Activated CD4-positive, alpha-beta memory T cell treated with anti-CD3 and anti-CD28 coated beads for 36 hours (primary cell): ENCODE results near the gene ACTR6. TPM values are rescaled to one million over a fixed set of nuclear protein-coding genes. Genes with fewer than 3 reads are reported as not detected.
"Not testable (repeated sequence)": the region's sequence is repeated elsewhere in the genome, so short reads cannot be mapped to it uniquely, and the experiment has no call there.

Experiments used
- CTCF ChIA-PET: fragments of 350-600 bp; sonication (Branson Sonifier 250); formaldehyde crosslinking; loops from one replicate; lab custom pipeline; 2021; ENCODE audit warnings: antibody characterized with exemption, inconsistent platforms; lab: Charles Lee
- POLR2A ChIA-PET: fragments of 350-600 bp; sonication (Branson Sonifier 250); formaldehyde crosslinking; loops from one replicate; lab custom pipeline; 2021; ENCODE audit warnings: antibody characterized with exemption; lab: Charles Lee
- DNase-seq: peaks from one replicate; pipeline ENCODE4 v3.0.0-alpha.2; 2020
- H3K27ac Mint-ChIP-seq: one replicate; pipeline ENCODE4 v1.8.0; 2021; ENCODE audit warnings: mixed read lengths
- H3K27me3 Mint-ChIP-seq: one replicate; pipeline ENCODE4 v1.8.0; 2021; ENCODE audit warnings: mixed read lengths
- H3K36me3 Mint-ChIP-seq: one replicate; pipeline ENCODE4 v1.8.0; 2021; ENCODE audit warnings: mixed read lengths
- H3K4me1 Mint-ChIP-seq: one replicate; pipeline ENCODE4 v1.8.0; 2021; ENCODE audit warnings: low read depth, mixed read lengths
- H3K4me3 Mint-ChIP-seq: one replicate; pipeline ENCODE4 v1.8.0; 2021; ENCODE audit warnings: mild to moderate bottlenecking, mixed read lengths
- H3K9me3 Mint-ChIP-seq: one replicate; pipeline ENCODE4 v1.8.0; 2021; ENCODE audit warnings: mixed read lengths
- intact Hi-C: fragments of 100-400 bp; cut with micrococcal nuclease; formaldehyde crosslinking; loops from one replicate; pipeline ENCODE4 v1.15.1; 2023
- total RNA-seq, 2 experiments: library from RNA; stranded (reverse); gene quantifications; one replicate each; pipeline ENCODE4 v1.2.3, GENCODE V29; 2021

ACTR6 gene
- total RNA-seq, 2 experiments from 2014 or later, result 58.3 to 60.3 TPM

DNA sequence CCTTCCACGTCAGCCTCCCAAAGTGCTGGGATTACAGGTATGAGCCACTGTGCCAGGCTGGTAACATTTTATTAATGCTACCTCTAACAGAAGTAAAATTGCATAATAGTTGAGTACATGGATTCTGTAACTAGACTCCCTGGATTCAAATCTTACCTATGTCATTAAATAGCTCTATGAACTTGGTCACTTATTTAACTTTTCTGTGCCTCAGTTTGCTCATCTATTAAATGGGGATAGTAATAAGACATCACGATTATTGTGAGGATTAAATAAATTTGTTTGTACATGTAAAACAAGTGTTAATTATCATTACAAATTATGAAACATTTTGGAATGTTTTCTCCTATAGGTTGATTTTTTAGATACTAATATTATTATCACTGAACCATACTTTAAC lies 6.7 kb downstream of the ACTR6 start:
- peaks cover 18% of the 10 kb centered on the region for H3K36me3 Mint-ChIP-seq
- ChIA-PET CTCF (no interaction called here), POLR2A (no interaction called here)
- H3K9me3 Mint-ChIP-seq, result no peaks in the 10 kb centered on the region
- intact Hi-C loops, result no loop called here
- H3K27me3 Mint-ChIP-seq, result no peaks in the 10 kb centered on the region
- H3K27ac Mint-ChIP-seq, result no peak overlapping the region
- no peak for DNase-seq
- no peak overlapping the region for H3K4me3 Mint-ChIP-seq
- peaks cover 14% of the 10 kb centered on the region for H3K4me1 Mint-ChIP-seq

- ChIA-PET CTCF (no interaction called here), POLR2A (no interaction called here)
- Mint-ChIP-seq H3K27me3 (no peaks in the 10 kb centered on the region), H3K4me1 (peaks cover 4% of the 10 kb centered on the region), H3K4me3 (no peak overlapping the region), H3K27ac (no peak overlapping the region), H3K9me3 (no peaks in the 10 kb centered on the region), H3K36me3 (peaks cover 19% of the 10 kb centered on the region)
- DNase-seq, result no peak
- intact Hi-C loops, result no loop called here
Observed at GRCh38 chr12:100208834-100209233, 8.2 kb downstream of the ACTR6 start.

DNA sequence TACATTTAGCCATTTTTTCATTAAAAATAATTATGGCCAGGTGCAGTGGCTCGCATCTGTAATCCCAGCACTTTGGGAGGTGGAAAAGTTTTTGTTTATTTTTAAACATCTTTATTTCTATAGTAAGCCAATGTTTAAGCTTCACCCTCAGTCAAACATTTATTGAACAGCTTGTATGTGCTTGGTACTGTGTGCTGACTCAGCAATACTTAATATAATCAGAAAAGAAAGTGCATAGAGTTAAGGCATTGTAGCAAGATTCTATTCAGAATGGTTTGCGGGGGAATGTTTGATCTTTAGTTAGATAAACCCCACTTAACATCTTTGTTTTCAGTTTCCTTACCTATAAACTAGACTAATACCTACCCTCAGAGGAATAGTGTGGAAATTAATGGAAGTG lies 11.1 kb downstream of the ACTR6 start:
- Mint-ChIP-seq H3K36me3 (peaks cover 23% of the 10 kb centered on the region), H3K9me3 (no peaks in the 10 kb centered on the region), H3K27me3 (no peaks in the 10 kb centered on the region), H3K27ac (no peak overlapping the region), H3K4me1 (no peaks in the 10 kb centered on the region), H3K4me3 (no peak overlapping the region)
- no peak for DNase-seq
- intact Hi-C loops, result no loop called here
- ChIA-PET CTCF (interaction anchor here (0.7 to 1.4 kb wide), 2 partner anchors 57 to 585 kb away, joined by 3 to 4 read pairs; no protein-coding TSS in a partner anchor), POLR2A (no interaction called here)

GRCh38 chr12:100213016-100213891 lies 12.6 kb downstream of the ACTR6 start:
- no peaks in the 10 kb centered on the region for H3K4me1 Mint-ChIP-seq
- intact Hi-C loops, result no loop called here
- no peak for DNase-seq
- ChIA-PET CTCF (no interaction called here), POLR2A (interaction anchor here (0.7 kb wide), 1 partner anchor 20 kb away, joined by 3 read pairs; no protein-coding TSS in a partner anchor)
- H3K27me3 Mint-ChIP-seq, result no peaks in the 10 kb centered on the region
- H3K9me3 Mint-ChIP-seq, result no peaks in the 10 kb centered on the region
- peaks cover 22% of the 10 kb centered on the region for H3K36me3 Mint-ChIP-seq
- H3K4me3 Mint-ChIP-seq, result no peak overlapping the region
- no peak overlapping the region for H3K27ac Mint-ChIP-seq

GRCh38 chr12:100214518-100214917 lies 13.9 kb downstream of the ACTR6 start:
- H3K4me3 Mint-ChIP-seq, result no peak overlapping the region
- DNase-seq, result no peak
- H3K36me3 Mint-ChIP-seq, result peaks cover 18% of the 10 kb centered on the region
- intact Hi-C loops, result no loop called here
- ChIA-PET POLR2A (interaction anchor here (0.7 kb wide), 1 partner anchor 21 kb away, joined by 3 read pairs; no protein-coding TSS in a partner anchor), CTCF (no interaction called here)
- no peak overlapping the region for H3K27ac Mint-ChIP-seq
- H3K27me3 Mint-ChIP-seq, result no peaks in the 10 kb centered on the region
- H3K9me3 Mint-ChIP-seq, result no peaks in the 10 kb centered on the region
- H3K4me1 Mint-ChIP-seq, result no peaks in the 10 kb centered on the region

DNA sequence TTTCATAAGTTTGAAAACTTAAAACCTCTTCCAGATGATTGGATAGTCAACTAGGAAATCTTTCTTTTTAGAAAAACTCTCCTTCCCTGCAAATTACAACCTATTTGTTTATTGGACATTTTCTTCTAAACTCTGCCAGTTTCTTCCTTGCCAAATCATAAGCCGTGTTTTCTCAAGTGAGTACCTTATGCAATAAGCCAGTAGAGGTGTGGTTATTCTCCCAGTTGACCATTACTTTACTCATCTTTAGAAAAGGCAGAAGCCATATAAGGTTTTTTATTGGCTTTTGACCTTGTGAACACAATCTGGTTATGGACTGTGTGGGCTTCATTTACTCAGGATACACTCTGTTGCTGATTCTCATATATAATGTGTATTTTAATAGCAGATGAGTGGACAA lies 14.6 kb downstream of the ACTR6 start:
- H3K9me3 Mint-ChIP-seq, result no peaks in the 10 kb centered on the region
- no peak for DNase-seq
- intact Hi-C loops, result no loop called here
- H3K4me3 Mint-ChIP-seq, result no peak overlapping the region
- no peak overlapping the region for H3K27ac Mint-ChIP-seq
- H3K36me3 Mint-ChIP-seq, result peaks cover 20% of the 10 kb centered on the region
- CTCF ChIA-PET, result no interaction called here
- POLR2A ChIA-PET, result no interaction called here
- H3K27me3 Mint-ChIP-seq, result no peaks in the 10 kb centered on the region
- H3K4me1 Mint-ChIP-seq, result no peaks in the 10 kb centered on the region

GRCh38 chr12:100216337-100216736 lies 15.7 kb downstream of the ACTR6 start:
- no peaks in the 10 kb centered on the region for H3K9me3 Mint-ChIP-seq
- peaks cover 20% of the 10 kb centered on the region for H3K36me3 Mint-ChIP-seq
- CTCF ChIA-PET, result no interaction called here
- intact Hi-C loops, result no loop called here
- POLR2A ChIA-PET, result no interaction called here
- H3K4me3 Mint-ChIP-seq, result no peak overlapping the region
- H3K4me1 Mint-ChIP-seq, result no peaks in the 10 kb centered on the region
- no peak overlapping the region for H3K27ac Mint-ChIP-seq
- no peaks in the 10 kb centered on the region for H3K27me3 Mint-ChIP-seq
- DNase-seq, result no peak

GRCh38 chr12:100219328-100220109 lies 18.9 kb downstream of the ACTR6 start:
- no peaks in the 10 kb centered on the region for H3K27me3 Mint-ChIP-seq
- no peaks in the 10 kb centered on the region for H3K9me3 Mint-ChIP-seq
- no peak overlapping the region for H3K27ac Mint-ChIP-seq
- DNase-seq, result no peak
- H3K36me3 Mint-ChIP-seq, result peaks cover 23% of the 10 kb centered on the region
- ChIA-PET CTCF (no interaction called here), POLR2A (no interaction called here)
- intact Hi-C loops, result no loop called here
- no peak overlapping the region for H3K4me3 Mint-ChIP-seq
- H3K4me1 Mint-ChIP-seq, result no peaks in the 10 kb centered on the region

DNA sequence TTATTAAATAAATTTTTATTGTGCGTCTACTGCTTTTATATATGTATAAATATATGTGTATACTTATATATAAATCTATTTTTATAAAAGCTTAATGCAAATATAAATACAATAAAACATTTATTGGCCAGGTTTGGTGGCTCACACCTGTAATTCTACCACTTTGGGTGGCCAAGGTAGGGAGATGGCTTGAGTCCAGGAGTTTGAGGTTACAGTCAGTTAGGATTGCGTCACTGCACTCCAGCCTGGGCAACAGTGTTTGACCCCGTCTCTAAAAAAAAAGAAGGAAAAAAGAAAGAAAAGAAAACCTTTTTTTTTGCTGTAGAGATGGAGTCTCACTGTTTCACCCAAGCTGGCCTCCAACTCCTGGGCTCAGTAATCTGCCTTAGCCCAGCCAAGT lies 20.9 kb downstream of the ACTR6 start:
- Mint-ChIP-seq H3K27ac (no peak overlapping the region), H3K9me3 (no peaks in the 10 kb centered on the region), H3K27me3 (no peaks in the 10 kb centered on the region), H3K4me1 (no peaks in the 10 kb centered on the region), H3K36me3 (peaks cover 32% of the 10 kb centered on the region), H3K4me3 (no peak overlapping the region)
- intact Hi-C loops, result no loop called here
- ChIA-PET POLR2A (no interaction called here), CTCF (interaction anchor here (0.6 to 1.3 kb wide), 3 partner anchors 10 to 68 kb away, joined by 3 read pairs; no protein-coding TSS in a partner anchor)
- no peak for DNase-seq

GRCh38 chr12:100222173-100222572 lies 21.6 kb downstream of the ACTR6 start:
- DNase-seq, H3K9me3 Mint-ChIP-seq, H3K27me3 Mint-ChIP-seq, CTCF ChIA-PET, intact Hi-C loops, H3K4me3 Mint-ChIP-seq, POLR2A ChIA-PET, H3K4me1 Mint-ChIP-seq, H3K27ac Mint-ChIP-seq: not testable (repeated sequence)
- peaks cover 32% of the 10 kb centered on the region for H3K36me3 Mint-ChIP-seq

- Mint-ChIP-seq H3K27ac (no peak overlapping the region), H3K27me3 (no peaks in the 10 kb centered on the region), H3K4me3 (no peak overlapping the region), H3K36me3 (peaks cover 24% of the 10 kb centered on the region), H3K9me3 (no peaks in the 10 kb centered on the region), H3K4me1 (no peaks in the 10 kb centered on the region)
- POLR2A ChIA-PET, result no interaction called here
- CTCF ChIA-PET, result interaction anchor here (0.7 to 1.3 kb wide), 3 partner anchors 9 to 71 kb away, joined by 3 to 5 read pairs (median 4); no protein-coding TSS in a partner anchor
- intact Hi-C loops, result no loop called here
- DNase-seq, result no peak
Observed at GRCh38 chr12:100225491-100225890, 24.9 kb downstream of the ACTR6 start.

GRCh38 chr12:100229036-100229635 lies 28.5 kb downstream of the ACTR6 start:
- no peak overlapping the region for H3K4me3 Mint-ChIP-seq
- POLR2A ChIA-PET, result interaction anchor here (0.7 kb wide), 1 partner anchor 28 kb away, joined by 3 read pairs; no protein-coding TSS in a partner anchor

More at GRCh38 chr12:100229036-100229635, 28.5 kb downstream of the ACTR6 start:
- intact Hi-C loops, result no loop called here
- Mint-ChIP-seq H3K9me3 (no peaks in the 10 kb centered on the region), H3K27me3 (no peaks in the 10 kb centered on the region), H3K27ac (no peak overlapping the region), H3K4me1 (no peaks in the 10 kb centered on the region), H3K36me3 (peaks cover 13% of the 10 kb centered on the region)
- CTCF ChIA-PET, result interaction anchor here (1.1 to 1.6 kb wide), 2 partner anchors 12 to 176 kb away, joined by 3 to 4 read pairs; no protein-coding TSS in a partner anchor
- DNase-seq, result no peak
